GM21526 (cell line): ENCODE results near the gene DRGX.

Source experiments
- ATAC-seq: cut with Tn5 transposase; IDR thresholded peaks from one replicate; pipeline ENCODE4 v1.9.1; 2021; ENCODE audit warnings: moderate library complexity; ENCODE audit not compliant: unreplicated experiment, low FRiP score

Gene DRGX

DNA sequence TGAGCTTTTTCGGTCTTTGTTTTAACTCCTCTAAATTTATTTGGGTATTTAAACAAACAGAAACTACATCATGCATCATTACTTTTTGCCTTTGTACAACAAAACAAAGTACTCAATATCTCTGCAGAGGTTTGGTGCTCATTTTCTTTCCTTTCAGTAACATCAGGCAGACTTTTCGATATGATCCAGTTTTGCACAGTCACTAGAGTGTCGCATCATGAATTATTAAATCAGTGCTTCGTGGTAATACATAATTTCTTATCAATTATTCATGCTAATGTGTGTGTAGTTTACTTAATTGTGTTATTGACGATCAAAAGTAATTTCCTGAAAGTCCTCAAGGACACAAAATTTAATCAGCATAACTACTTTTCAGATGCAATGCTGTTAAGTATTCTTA, 31.8 kb downstream of the DRGX start:
- no peak for ATAC-seq

DNA sequence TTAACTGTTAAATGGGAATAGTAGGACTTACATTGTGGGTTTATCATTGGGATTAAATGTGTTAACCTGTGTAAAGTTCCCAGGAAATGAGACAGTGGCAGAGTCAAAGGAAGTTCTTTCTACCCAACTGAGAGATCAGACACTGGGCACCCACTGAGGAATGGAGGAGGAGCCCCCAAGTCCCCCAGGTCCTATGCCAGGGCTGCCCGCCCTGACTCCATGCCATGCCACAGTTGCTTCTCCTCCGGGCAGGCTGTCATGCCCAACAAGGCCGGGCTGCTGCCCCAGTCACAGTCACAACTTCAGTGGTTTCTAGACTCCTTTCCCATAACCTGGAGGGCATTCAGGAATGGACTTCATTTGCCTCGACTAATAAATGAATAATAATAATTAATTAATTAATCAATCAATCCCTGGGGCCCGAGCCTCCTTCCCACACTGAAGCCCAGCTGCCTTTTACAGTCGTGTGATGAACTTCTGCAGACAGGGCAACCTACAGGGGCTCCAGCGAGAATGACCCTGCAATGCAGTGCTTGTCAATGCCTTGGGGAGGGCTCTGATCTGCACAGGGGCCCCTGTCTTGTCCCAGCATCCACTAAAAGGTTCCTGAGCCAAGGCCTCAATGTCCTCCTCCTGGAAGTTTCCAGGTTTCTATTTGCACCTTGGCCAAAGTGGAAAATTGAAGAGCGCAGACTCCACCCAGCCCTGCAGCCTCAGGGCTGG, 32.4 kb downstream of the DRGX start:
- no peak for ATAC-seq

DNA sequence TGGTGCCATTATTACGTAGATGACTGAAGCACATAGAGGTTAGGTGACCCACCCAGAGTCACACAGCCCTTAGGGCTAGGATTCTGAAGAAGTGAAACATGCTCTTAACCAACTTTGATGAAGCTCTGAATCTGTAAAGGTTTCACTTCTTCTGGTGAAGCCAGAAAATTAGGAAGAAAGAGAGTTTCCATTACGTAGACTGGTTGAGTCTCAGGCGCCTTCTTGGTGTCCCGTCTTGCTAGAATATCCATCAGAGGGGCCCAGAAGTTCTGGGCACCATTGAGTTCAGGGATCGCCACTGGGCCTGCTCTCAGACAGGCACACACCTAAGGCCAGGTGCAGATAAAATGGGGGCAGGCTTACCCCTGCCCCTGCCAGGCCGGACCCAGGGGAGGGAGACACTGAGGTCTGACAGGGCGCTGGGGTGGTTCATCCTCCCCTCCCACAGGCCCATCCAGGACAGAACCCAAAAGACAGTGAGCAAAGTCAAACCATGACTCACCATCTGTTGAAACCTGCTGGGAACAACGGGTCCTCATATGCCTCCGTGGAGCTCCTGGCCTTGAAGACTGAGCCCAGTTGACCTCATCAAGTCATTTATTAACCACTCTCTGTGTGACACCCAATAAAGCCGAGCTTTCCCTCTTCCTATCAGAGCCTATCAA, 33.2 kb downstream of the DRGX start:
- ATAC-seq = peak; percentile 92

DNA sequence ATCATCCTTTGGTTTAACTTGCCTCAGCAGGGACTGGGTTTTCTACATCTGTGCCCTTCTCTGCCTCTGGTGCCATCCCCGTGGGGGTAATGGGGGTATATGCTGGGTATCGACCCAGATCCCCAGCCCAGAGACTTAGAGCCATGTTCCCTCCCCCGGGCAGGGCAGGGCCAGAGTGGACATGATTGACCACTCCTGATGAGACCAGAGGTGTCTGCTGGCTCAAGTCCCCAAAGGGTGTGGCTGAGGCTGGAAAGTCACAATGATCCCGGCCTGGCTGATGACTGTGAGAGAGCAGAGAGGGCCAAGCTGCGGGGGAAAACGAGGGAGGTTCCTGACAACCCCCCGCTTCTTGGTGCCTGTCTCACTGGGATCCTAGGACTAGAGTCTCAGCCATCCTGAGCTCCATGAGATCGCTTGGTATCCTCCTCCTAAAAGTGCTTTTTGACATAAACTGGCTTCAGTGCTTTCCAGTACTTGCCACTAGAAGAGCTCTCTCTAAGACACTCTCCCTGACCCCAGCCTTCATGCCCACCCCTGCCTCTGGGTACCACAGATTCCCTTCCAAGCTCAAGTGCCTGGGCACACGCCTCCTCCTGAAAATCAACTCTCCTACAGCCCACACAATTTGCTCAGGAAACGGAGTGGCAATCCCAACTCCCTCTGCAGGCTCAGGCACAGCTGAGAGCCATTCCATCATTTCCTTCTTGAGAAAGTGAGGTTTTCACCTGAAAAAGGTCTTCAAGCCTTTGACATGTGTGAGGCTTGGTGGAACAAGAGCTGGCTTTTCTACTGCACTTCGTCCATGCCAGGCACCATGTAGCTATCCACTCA, 33.9 kb downstream of the DRGX start:
- no peak for ATAC-seq

DNA sequence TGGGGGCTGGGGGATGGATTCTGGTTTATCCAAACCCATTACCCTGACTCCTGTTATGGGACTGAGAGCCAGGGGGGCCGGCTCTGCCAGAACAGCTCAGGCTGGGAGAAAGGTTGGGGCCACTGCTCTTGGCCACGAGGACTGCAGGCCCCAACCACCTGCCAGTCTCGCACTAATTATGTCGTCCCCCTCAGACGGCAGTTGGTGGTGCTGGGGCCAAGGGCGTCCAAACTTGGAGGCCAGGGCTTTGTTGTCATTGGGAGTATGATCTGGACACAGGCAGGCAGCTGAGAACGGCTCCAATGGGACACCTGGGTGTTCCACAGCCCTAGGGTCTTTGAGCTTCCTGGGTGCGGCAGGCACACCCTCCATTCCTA, 34.7 kb downstream of the DRGX start:
- ATAC-seq = no peak

DNA sequence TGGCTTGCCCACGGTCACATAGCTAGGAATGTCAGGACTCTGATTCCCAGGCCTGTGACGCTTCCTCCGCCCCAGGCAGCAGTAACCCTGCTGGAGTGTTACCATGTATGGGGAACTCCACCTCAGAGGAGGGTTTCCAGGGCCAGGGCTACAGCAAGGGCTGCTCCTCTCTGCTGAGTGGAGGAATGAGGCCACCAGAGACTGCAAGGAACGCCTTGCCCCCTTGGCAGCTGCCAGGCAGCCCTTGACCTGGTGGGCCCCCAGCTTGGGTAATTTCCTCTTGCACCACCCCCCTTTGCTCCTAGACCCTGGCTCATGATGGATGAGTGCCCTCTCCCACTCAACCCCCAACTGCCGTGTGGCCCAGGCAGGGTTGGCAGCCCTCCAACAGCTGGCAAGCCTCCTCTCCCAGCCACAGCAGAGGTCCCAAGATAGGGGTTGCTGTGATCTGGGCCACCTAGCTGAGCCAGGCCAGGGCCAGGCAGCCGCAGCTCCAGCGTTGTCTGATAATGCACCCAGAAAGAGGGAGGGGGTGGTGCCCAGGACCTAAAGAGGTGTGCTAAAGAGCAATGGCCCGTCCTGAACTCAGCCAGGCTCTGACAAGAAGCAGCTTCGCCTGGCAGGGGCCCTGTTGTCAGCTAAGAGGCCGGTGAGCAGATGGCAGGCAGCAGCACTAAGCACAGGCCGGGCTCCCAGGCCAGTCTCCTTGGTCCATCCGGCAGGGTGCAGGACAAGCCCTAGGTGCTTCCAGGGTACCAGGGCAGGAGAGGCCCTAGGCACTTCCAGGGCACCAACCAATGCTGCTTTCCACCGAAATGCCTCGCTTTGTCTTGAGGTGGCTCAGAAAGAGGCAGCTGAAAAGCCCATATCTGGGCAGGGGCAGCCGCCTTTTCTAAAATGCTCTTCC, 35.4 kb downstream of the DRGX start:
- ATAC-seq = no peak

DNA sequence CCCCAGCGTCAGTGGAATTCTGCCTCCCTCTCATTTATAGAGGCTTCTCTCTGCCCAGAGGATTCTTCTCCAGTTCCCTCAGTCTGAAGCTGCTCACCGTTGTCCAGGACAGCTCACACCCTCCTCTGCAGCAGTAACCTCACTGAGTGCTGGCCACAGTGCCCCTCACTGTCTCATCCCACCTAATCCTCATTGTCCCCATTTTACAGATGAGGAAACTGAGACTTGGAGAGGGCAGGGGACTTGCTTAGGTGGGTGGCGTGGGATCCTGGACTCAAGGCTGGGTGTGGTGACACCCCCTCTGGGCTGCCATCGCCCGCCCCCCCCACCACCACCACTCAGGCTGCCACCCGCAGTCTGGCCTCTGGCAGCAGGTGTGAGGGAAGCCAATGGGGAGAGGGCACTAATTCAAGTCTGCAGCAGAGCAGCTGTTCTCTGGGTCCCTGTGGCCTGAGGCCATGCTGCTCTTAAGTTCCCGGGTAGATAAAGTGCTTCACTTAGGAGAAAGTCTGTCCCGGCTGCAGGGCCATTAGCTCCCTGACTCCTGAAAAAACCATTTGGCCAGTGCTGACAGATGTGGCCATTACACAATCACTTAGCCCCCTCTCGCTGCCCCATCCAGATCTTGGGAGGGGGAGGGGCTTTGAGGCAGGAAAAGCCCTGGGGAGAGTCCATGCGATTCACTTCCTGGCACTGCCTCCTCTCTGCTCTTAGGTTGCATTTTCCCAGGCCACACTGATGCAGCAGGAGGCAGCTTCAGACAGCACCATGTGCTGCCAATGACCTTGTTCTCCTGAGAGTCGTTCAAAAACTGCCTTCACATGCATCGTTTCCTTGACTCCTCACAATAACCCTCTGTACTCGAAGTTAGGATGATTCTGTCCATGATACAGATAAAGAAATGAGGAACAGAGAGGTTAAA, 36.3 kb downstream of the DRGX start:
- ATAC-seq = no peak

DNA sequence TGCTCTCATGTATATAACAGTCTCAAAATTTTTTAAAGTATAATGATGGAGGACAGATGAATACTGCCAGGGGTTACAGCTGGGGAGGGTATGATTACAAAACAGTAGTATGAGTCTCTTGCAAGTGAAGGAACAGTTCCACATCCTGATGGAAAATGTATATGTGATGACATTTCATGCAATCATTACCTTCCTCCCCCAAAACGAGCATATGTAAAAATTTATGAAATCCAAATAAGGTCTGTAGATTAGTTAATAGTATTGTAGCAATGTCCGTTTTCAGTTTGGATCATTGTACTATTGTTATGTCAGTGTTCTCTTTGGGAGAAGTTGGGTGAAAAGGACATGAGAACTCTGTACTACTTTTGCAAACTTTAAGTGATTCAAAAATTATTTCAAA, 38.0 kb downstream of the DRGX start:
- ATAC-seq = no peak

DNA sequence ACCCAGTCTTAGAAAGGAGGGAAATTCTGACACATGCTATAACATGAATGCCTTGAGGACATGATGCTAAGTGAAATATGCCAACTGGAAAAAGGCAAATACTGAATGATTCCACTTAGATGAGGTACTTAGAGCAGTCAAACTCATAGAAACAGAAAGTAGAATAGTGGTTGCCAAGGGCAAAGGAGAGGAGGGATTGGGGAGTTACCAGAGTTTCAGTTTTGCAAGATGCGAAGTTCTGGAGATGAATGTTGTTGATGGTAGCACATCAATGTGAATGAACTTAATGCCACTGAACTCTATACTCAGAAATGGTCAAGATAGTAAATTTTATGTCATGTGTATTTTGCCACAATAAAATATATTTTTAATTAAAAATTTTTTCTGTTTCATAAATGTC, 38.9 kb downstream of the DRGX start:
- ATAC-seq = no peak

DNA sequence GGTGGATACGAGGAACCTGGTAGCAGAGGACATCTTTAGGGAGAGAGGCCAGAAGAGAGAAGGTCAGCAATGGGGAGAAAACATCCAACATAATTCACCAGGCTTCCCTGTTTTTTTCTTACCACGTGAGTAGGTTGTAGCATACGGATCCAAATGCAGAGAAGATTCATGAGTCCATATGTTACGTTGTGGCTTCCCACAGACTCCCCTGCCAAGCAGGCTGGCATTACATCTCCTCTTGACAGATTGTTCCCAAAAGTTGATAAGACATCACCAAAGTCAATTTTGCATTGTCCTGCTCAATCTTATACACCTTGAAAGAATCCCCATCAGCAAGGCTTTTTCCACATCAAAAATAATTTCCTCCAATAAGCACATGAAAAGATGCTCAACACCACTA, 39.7 kb downstream of the DRGX start:
- ATAC-seq = no peak

DNA sequence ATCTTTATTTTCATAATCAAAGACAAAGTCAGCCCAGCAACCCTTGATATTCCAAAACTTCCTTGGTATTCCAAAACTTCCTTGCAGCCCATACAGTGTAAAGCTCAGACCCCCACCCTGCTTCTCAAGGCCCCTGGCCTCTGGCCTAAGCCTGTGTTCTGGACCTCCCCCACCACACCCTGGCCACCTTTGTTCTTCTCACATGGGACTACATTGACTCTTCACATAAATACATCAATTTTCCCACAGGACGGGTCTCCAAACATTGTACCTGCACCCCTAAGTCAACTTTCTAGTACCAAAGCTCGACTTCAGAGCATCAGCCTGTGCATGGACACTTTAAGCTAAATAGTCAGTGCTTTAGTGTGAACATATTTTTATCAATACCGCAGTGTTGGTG, 40.7 kb downstream of the DRGX start:
- ATAC-seq = no peak

DNA sequence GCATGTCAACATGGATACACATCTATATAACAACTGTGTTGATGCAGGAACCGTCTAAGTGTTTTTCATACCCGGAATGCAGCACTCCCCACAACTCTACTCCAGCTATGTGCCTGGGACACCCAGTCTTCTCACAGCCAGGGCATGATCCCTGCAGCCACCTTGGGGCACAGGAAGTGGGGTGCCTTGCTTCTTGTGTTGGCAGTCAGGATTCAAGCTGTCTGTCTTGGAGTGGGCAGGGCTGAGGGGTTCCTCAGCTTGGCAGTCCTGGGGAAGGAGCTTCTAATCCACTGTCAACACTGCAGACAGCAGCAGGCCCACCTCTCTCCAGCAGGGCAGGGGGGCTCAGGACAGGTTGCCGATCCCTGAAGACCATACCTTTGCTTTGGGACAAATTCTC, 41.3 kb downstream of the DRGX start:
- ATAC-seq = no peak

DNA sequence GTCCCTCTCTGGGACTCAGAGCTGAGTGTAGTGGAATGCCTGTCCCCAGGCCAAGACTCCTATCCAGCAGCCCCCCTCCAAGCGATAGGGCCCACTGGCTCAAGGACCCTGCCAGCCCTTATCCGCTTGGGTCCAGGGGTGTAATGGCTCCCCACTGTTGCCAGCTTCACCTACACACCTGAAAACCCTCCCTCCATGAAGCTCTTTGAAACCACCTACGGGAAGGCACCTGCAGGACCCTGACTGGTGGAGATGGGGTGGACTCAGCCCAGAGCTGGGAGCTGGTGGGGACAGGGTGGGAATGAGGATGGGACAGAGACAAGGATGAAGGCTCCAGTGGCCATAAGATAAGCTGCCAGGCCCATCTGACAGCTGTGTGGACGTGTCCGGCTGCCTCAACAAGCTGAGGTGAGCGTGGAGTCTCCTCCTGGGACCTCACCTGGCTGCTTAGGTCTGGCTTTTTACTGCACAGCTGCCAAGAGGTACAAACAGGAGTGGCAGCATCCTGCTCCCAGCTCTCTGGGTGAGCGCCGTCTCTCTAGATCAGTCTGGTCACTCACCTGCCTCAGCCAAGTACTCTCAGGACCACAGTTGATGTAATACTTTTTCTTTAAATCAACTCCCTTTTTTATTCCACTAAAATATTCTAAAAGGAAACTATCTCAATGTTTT, 41.9 kb downstream of the DRGX start:
- ATAC-seq = no peak

DNA sequence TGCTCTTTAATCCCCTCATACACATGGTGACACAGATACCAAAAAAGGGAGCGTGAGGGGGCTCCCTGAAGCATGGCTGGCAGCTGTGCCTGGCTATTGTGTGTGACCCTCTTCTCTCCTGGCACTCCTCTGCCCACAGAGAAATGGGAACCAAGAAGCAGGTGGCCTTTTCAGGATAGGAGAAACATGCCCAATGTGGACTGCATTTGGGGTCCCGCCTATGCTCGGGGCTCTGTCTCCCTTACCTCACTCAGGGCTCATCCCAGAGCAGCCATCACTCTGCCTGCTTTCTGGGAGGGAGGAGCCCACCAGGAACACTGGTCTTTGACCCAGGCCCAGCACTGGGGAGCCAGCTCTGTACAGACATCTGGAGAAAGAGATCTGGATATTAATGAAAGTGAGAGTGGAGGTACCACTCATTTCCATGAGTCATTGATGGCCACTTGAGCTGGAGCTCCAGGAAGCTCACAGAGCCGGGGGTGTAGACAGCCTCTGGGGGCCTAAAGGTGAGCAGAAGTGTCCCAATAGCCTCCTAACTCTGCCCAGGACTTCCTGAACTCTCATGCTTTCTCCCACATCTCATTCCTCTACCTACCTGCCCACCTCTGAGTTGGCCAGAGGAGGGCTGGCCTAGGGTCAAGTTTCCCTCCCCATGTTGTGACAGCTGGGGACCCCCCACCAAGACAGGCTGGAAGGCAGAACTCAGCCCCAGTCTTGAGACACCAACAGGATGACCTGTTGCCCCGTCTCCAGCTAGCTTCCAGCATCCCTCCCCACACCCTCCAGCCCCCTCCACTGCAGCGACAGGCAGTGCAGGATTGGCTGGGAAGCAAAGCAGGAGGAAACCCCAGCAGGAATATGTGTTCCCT, 42.6 kb downstream of the DRGX start:
- ATAC-seq = no peak

DNA sequence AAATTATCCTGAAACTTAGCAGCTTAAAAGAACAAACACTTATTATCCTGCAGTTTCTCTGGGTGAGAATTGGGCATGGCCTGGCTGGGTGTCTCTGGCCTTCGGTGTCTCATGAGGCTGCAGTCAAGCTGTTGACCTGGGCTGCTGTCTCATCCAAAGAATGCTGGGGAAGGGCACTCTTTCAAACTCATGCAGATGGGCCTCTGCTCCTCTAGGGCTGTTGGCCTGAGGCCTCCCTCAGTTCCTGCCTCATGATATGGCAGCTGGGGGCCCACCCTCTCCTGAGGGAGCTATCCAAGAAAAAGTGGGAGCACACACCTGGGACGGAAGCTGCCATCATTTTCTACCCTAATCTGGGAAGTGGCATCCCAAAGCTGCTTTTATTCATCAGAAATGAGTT, 43.6 kb downstream of the DRGX start:
- ATAC-seq = no peak

DNA sequence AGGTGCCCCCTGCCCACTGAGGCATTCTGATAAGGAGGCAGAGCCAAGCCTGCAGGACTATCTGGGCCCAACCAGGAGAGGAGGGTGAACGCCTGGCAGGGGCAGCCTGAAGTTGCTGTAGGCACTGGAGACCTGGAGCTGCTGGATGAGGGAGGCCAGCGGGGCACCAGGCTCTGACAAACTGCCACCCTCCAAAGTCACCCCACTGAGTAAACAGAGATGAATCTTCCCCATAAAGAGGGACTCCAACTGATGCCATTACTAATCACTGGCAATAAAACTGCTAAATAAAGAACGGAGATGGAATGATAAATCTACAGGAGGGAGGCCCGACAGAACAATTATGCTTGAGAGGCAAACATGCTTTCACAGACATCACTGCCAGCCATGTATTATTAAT, 44.2 kb downstream of the DRGX start:
- no peak for ATAC-seq

DNA sequence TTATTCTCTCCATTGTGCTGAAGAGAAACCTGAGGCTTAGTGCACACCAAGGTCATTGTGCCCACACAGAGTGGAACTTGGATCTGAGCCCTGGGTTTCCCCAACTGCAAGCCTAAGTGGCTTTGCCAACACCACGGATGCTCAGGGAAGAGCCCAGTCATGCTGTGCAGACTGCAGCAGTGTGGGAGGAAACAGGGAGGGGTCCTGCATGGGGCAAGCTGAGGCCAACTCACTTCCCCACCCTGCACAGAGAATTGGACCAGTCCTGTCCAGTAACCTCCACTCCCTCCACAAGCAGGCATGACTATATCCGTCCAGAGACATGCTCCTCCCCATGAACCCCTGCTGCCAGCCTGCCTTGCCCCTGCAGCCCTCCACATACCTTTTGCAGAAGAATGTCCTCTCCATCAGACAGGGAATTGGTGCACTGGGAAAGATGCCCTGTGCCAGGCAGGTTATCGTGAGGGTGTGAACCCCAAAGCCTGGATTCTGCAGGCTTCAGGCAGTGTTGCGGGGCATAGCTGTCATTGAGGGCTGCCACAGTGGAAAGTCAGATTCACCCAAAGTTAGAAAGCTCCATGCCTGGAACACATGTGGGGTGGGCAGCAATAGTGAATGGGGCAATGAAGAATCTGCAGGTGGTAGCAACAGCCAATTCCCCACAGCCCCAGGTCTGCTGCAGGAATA, 44.9 kb downstream of the DRGX start:
- no peak for ATAC-seq

DNA sequence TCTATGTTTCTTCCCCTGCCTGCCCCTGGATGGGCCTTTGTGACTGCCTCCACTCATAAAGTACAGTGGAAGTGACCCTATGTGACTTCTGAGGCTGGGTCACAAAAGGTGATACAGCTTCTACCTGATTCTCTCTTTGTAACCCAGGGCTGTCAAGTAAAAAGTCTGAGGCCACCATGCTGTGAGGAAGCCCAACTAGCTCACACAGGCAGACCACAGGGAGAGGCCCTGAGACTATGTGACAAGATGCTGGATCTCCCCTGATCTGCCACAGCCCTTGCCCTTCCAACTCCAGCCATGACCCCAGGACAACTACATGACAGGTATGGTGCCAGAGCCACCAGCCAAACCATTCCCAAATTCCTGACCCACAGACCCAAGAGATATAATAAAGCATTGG, 45.8 kb downstream of the DRGX start:
- ATAC-seq = no peak
